ENCODE data around the gene HAUS8. TPM values are rescaled to one million over a fixed set of nuclear protein-coding genes. Genes with fewer than 3 reads are reported as not detected.

HAUS8 gene
- total RNA-seq, 6 experiments from 2014 or later = 7.6 to 13.2 (median 12.2) TPM

GRCh38 chr19:17002455-17002854 is 72.8 kb downstream of the HAUS8 start:
- Mint-ChIP-seq H3K4me1 (ENCODE audit: low read depth) (no peaks in the 10 kb centered on the region), H3K9me3 (peaks cover 7% of the 10 kb centered on the region), H3K27me3 (ENCODE audit: insufficient read depth) (peaks cover 22% of the 10 kb centered on the region), H3K4me3 (no peak overlapping the region), H3K27ac (no peak overlapping the region), H3K36me3 (ENCODE audit: low read depth) (no peaks in the 10 kb centered on the region)
- DNase-seq = no peak
- no peak for TF ChIP-seq CTCF (IDR thresholded peaks at IDR 0.05)

GRCh38 chr19:17001603-17002183 is 73.6 kb downstream of the HAUS8 start:
- Mint-ChIP-seq H3K4me1 (ENCODE audit: low read depth) (no peaks in the 10 kb centered on the region), H3K9me3 (peaks cover 7% of the 10 kb centered on the region), H3K27me3 (ENCODE audit: insufficient read depth) (peaks cover 16% of the 10 kb centered on the region), H3K4me3 (no peak overlapping the region), H3K27ac (no peak overlapping the region), H3K36me3 (ENCODE audit: low read depth) (no peaks in the 10 kb centered on the region)
- TF ChIP-seq CTCF (IDR thresholded peaks at IDR 0.05) = no peak
- no peak for DNase-seq

Other genes starting within 250 kb of the HAUS8 start
- gene SIN3B, start 246.1 kb downstream of the HAUS8 start, total RNA-seq (2021; fragmentation: NEBNext Ultra II Directional; extraction: Animal tissue kit (Norgen Biotek cat#: 25700)) = 10 to 100 TPM; 29.6 to 39.4 (median 35.2) TPM
- not detected for gene F2RL3, start 186.5 kb downstream of the HAUS8 start, total RNA-seq (2021; fragmentation: NEBNext Ultra II Directional; extraction: Animal tissue kit (Norgen Biotek cat#: 25700))
- gene CPAMD8, start 48.6 kb downstream of the HAUS8 start, total RNA-seq (2021; fragmentation: NEBNext Ultra II Directional; extraction: Animal tissue kit (Norgen Biotek cat#: 25700)) = under 1 TPM in 5 of 6 experiments, not detected in 1; 0.11 to 0.20 (median 0.14) TPM
- 10 to 100 TPM; 81.2 to 89.0 (median 83.4) TPM for gene MYO9B, start 325 bp upstream of the HAUS8 start, total RNA-seq (2021; fragmentation: NEBNext Ultra II Directional; extraction: Animal tissue kit (Norgen Biotek cat#: 25700))
- 10 to 100 TPM; 23.5 to 29.3 (median 25.7) TPM for gene USE1, start 139.9 kb upstream of the HAUS8 start, total RNA-seq (2021; fragmentation: NEBNext Ultra II Directional; extraction: Animal tissue kit (Norgen Biotek cat#: 25700))
- gene OCEL1, start 150.8 kb upstream of the HAUS8 start, total RNA-seq (2021; fragmentation: NEBNext Ultra II Directional; extraction: Animal tissue kit (Norgen Biotek cat#: 25700)) = 10 to 100 TPM; 13.0 to 20.3 (median 17.4) TPM
- gene NR2F6, start 170.5 kb upstream of the HAUS8 start, total RNA-seq (2021; fragmentation: NEBNext Ultra II Directional; extraction: Animal tissue kit (Norgen Biotek cat#: 25700)) = 10 to 100 TPM; 46.1 to 61.9 (median 49.3) TPM
- not detected for gene USHBP1, start 189.3 kb upstream of the HAUS8 start, total RNA-seq (2021; fragmentation: NEBNext Ultra II Directional; extraction: Animal tissue kit (Norgen Biotek cat#: 25700))
- gene BABAM1, start 192.0 kb upstream of the HAUS8 start, total RNA-seq (2021; fragmentation: NEBNext Ultra II Directional; extraction: Animal tissue kit (Norgen Biotek cat#: 25700)) = 100 to 1,000 TPM; 105 to 128 (median 120) TPM
- under 1 TPM; 0.28 to 0.57 (median 0.43) TPM for gene ANKLE1, start 206.4 kb upstream of the HAUS8 start, total RNA-seq (2021; fragmentation: NEBNext Ultra II Directional; extraction: Animal tissue kit (Norgen Biotek cat#: 25700))
- 1 to 10 TPM; 6.7 to 9.9 (median 8.9) TPM for gene ABHD8, start 228.0 kb upstream of the HAUS8 start, total RNA-seq (2021; fragmentation: NEBNext Ultra II Directional; extraction: Animal tissue kit (Norgen Biotek cat#: 25700))
- 10 to 100 TPM; 43.1 to 56.7 (median 50.4) TPM for gene MRPL34, start 230.4 kb upstream of the HAUS8 start, total RNA-seq (2021; fragmentation: NEBNext Ultra II Directional; extraction: Animal tissue kit (Norgen Biotek cat#: 25700))
- gene DDA1, start 234.1 kb upstream of the HAUS8 start, total RNA-seq (2021; fragmentation: NEBNext Ultra II Directional; extraction: Animal tissue kit (Norgen Biotek cat#: 25700)) = 10 to 100 TPM; 77.1 to 92.5 (median 83.4) TPM